GM18951 (cell line): ENCODE results near the gene BTBD18.

Experiments
- POLR2A ChIP-seq: IDR thresholded peaks from 4 replicates; pipeline ENCODE4 v1.6.1; 2011; ENCODE audit warnings: mild to moderate bottlenecking; ENCODE audit not compliant: insufficient read length, insufficient read depth; ENCODE audit errors: extremely low read depth
- in situ Hi-C: fragments of 300-500 bp; cut with MboI; formaldehyde crosslinking; loops from one replicate; pipeline ENCODE4 v1.12.0; 2022; ENCODE audit warnings: low sequenced_read_pairs, mixed read lengths, inconsistent platforms; ENCODE audit not compliant: unreplicated experiment

Gene BTBD18

GRCh38 chr11:57704932-57705331, 46.7 kb downstream of the BTBD18 start:
- no peak for TF ChIP-seq POLR2A
- in situ Hi-C loops, result no loop called here

- no peak for TF ChIP-seq POLR2A
- in situ Hi-C loops, result no loop called here
Observed at GRCh38 chr11:57703341-57703740, 48.3 kb downstream of the BTBD18 start.

- no peak for TF ChIP-seq POLR2A
- in situ Hi-C loops, result no loop called here
Observed at GRCh38 chr11:57700425-57700824, 51.2 kb downstream of the BTBD18 start.

GRCh38 chr11:57699813-57700212, 51.8 kb downstream of the BTBD18 start:
- no peak for TF ChIP-seq POLR2A
- in situ Hi-C loops, result no loop called here

- in situ Hi-C loops, result no loop called here
- no peak for TF ChIP-seq POLR2A
Observed at GRCh38 chr11:57698843-57699365, 52.7 kb downstream of the BTBD18 start.
